GM18498 (cell line): ENCODE results near the gene FCER2.

ENCODE experiments used
- ATAC-seq: cut with Tn5 transposase; IDR thresholded peaks from one replicate; pipeline ENCODE4 v1.9.1; 2021; ENCODE audit warnings: mild to moderate bottlenecking, moderate library complexity; ENCODE audit not compliant: unreplicated experiment

The FCER2 gene

DNA sequence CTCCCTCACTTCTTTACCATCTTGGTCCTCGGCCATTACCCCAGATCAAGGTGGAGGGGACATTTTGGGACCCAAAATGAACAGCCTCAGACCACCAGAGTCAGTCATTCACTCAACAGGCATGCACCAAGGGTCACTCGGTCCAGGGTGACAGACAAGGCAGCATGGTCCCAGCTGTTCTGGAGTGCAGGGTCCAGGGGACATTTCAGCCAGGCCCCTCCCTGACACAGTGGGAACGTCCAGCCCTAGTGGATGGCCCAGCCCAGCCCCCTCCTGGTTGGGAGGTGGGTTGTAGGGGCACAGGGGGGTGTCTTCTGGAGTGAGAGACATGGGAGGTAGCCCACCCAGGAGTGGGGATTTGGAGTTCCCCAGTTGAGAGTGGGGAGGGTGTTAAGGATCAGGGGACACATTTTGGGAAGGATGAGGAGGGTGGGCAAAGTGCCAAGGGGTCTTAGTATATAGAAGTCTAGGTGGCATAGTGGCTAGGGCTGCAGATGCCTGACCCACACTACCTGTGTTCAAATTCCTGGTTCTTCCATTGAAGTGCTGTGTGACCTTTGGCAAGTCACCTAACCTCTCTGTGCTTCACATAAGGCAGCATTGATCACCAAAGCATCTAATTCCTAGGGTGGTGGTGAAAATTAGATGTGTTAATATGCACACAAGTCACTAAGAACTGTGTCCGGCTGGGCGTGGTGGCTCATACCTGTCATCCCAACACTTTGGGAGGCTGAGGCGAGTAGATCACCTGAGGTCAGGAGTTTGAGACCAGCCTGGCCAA is 2.5 kb upstream of the FCER2 start:
- no peak for ATAC-seq

DNA sequence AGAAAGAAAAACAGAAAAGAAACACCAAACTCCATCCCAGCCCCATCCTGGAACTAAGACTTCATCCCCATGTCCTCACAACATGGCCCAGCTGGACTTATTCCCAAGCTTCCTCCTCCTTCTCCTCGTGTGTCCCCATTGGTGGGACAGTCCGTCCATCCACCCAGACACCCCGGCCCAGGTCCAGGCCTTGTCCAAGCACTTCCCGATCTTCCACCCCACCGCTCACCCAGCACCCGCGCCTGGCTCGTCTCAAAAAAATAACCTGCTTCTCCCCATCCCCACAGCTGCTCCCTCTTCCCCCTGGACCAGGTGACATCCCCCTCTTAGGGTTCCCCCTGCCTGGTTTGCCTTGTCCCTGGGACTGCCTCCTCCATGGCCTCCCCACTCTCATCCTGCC is 1.4 kb upstream of the FCER2 start:
- ATAC-seq: no peak

DNA sequence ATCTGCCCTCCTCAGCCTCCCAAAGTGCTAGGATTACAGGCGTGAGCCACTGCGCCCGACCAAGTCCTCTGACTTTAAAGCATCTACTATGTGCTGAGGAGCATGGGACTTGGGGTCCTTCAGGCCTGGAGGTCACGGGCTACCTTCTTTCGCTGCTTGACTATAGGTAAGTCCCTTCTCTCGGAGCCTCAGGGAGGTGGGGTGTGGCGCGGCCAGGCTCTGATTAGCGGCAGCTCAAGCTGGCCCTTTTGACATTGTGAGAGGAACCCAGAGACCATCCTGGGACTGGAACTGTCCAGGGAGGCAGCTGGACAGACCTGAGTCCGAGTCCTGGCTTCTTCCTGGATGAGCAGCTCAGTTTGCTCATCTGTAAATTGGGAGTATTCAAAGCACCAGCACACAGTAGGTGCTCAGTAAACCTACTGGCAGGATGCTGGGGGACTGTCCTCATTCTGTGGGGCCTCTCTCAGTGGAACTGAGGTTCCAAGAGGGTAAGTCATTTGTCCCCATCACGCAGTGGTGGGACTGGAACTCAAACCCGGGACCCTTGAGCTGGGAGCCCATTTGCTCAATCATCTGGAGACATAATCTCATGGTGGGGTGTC is 780 bp downstream of the FCER2 start:
- ATAC-seq: no peak

DNA sequence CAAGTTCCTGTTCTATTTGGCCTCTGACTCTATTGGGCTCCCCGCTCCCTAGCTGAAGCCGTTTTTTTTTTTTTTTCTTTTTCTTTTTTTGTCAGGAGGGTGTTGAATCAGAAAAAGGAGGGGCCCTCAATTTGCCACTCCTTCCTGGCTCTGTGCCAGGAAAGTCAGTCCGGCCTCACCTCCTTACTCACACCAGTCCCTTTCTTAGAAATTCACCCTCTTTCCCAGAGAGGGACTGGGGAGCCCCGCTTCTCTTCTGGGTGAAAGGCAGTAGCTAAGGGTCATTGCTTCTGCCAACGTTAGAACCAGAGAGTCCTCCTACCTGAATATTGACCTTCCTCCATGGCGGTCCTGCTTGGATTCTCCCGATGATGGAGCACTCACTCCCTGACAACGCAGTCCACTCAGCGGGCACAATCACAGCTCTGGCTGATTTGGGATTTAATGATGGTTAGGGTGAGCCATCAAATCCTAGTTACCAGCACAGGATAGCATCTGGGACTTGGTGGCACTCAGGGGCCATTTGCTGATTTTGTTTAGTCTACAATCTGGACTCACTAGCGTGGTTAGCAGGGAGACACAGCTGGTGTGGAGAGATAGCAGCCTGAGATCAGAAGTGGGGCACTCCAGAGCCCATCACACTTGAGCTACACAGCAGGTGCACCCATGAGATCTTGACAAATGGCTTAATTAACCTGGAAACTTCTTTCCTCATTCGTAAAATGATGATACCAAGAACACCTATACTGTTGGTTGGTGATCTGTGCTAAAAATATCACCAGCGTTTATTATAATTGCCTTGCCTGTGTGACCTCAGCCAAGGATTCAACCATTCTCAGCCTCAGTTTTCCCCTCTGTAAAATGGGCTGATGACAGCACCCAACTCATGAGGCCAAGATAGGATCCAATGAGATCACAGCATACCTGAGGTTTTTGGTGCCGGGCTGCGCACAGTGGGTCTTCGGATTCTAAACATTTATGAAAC is 2.2 kb downstream of the FCER2 start:
- no peak for ATAC-seq

DNA sequence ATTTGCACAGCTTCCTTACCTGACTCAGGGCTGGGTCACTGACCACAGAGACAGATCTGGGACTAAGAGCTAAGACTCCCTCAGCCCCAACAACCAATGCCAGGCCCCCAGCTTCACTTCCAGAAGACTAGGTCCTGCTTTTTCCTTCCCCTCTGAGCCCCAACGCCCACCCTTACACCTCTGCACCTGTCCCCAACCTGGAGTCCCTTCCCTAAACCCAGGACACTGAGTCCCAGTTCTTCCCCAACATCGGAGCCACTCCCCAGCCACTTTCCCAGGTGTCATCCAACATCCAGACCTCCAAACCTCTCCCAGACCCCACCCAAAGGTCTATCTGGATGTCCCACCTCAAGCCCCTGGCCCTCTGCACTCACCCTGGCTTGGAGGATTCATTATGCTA is 2.9 kb downstream of the FCER2 start:
- no peak for ATAC-seq

DNA sequence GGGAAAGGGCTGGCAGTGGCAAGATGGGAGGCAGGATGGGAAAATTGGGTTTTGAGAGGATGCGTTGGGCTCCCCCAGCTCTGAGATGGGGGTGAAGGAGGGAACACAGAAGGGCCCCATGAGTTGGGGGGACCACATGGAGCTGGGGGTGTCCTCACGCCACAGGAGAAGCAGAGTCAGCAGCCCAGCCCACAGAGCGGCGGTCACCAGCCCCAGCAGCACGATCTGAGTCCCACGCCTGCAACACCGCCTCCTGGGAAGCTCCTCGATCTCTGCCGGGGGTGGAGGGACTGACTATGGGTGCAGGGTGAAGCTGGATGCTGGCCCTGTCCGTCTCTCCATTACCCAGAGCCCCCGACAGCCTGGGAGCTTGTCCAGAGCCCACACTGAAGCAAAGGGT is 3.3 kb downstream of the FCER2 start:
- no peak for ATAC-seq

DNA sequence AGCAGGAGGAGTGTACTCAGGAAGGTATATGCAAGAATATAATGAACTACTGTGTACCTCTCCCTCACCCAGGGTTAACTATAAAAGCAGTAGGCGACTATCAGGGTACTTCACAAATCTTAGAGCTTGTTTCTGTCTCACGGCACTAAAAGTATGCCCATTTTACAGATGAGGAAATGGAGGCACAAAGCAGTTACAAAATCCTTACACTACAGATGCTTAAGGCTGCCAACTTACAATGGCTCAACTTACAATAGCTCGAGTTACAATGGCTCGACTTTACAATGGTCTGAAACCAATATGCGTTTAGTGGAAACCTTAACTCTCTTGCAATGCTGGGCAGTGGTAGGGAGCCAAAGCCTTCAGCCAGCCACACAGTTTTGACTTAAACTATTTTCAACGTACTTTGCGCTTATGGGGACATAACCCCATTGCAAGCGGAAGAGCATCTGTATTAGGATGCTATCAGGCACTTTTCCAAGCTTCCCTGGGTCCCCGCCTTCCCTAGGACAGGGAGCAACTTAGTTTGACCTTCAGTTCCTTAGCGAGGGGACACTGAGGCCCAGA is 4.1 kb downstream of the FCER2 start:
- ATAC-seq: no peak

DNA sequence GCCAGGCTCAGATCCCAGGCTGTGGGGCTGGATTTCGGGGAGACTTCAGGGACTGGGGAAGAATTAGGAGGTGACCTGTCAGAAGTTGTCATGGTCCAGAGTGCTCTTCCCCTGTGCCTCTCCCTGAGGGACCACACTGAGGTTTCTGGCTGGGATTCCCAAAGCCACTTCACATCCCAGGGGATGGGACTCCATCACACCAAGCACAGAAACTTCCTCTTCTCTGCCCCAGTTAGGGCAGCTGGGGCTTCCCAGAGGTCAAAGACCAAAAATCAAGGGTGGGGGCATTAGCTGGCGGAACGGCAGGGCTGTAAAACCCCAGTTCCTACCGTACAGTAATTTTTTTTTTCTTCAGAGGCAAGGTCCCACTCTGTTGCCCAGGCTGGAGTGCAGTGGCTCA is 7.4 kb downstream of the FCER2 start:
- ATAC-seq: no peak

DNA sequence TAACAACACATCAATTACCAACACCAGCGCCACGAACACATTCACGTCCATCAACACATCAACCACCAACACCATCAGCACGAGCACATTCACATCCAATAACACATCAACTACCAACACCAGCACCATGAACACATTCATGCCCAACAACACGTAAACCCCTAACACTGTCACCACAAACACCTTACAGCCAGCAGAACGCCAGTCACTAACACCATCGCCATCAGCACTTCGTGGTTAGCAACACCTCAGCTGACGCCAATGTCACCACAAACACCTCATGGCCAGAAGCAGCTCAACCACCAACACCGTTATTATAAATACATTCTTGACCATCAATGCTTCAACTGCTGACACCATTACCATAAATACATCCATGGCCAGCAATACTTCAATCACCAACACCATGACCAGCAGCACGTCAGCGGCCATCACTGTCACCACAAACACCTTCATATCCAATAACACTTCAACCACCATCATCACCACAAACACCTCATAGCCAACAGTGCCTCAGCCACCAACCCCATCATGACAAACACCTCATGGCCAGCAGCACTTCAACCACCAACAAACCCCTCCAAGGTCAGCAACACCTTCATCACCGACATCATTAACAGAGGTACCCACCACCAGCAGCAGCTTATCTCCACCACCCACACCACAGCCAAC is 9.4 kb downstream of the FCER2 start:
- no peak for ATAC-seq

DNA sequence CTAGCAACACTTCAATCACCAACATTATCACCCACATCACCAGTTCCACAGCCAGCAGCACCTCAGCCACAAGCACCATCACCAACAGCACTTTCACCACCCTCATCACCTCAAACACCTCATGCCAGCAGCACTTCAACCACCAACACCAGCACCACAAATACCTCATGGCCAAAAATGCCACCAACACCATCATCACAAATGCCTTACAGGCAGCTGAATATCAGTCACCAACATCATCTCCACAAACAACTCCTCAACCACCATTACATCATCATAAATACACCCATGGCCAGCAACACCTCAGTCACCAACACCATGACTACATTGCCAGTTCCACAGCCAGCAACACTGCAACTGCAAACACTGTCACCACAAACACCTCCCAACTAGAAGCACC is 10.4 kb downstream of the FCER2 start:
- ATAC-seq: no peak

DNA sequence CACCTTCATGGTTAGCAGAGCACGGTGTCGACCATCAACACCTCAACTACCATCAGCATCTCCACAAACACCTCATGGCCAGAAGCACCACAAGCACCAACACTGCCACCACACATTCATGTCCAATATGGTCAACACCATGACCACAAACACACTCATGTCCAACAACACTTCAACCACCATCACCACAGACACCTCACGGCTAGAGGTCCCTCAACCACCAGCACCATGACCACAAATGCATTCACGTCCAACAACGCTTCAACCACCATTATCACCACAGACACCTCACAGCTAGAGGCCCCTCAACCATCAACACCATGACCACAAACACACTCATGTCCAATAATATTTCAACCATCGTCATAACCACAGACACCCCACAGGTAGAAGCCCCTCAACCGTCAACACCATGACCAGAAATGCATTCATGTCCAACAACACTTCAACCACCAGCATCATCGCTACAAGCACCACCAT is 11.1 kb downstream of the FCER2 start:
- no peak for ATAC-seq

DNA sequence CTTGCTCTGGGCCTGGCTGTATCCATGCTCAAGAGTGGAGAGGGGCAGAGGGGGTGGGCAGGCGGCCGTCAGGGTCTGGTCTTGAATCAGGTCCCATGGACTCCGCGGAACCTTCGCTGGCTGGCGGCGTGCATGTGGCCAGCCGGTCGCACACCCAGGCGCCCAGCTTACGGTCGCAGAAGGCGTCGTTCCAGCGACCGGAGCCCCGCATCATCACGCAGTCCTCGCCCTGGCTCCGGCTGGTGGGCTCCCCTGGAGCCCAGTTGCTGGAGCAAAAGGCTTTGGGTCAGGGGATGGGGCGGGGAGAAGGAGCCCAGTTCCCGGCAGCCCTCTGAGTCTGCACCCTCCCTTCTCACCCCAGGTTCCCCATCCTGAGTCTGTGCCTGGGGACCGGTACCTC is 12.8 kb downstream of the FCER2 start:
- no peak for ATAC-seq

DNA sequence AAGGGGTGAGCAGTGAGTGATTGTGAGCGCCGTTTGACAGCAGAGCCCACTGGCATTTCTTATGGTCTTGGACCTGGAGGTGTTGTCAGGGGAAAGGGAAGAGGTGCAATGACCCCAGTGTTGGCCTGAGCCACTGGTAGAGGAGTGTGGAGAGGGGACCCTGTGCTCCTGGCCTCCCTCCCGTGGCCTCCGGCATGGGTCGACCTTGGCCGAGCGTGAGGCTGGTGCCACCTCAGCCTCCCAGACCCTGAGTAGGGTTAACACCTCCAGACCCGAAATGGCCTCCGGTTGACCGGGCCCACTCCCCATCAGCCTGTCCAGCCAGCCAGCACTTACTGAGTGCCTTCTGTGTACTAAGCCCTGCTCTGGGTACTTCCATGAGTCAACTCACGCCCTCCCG is 14.8 kb downstream of the FCER2 start:
- no peak for ATAC-seq

DNA sequence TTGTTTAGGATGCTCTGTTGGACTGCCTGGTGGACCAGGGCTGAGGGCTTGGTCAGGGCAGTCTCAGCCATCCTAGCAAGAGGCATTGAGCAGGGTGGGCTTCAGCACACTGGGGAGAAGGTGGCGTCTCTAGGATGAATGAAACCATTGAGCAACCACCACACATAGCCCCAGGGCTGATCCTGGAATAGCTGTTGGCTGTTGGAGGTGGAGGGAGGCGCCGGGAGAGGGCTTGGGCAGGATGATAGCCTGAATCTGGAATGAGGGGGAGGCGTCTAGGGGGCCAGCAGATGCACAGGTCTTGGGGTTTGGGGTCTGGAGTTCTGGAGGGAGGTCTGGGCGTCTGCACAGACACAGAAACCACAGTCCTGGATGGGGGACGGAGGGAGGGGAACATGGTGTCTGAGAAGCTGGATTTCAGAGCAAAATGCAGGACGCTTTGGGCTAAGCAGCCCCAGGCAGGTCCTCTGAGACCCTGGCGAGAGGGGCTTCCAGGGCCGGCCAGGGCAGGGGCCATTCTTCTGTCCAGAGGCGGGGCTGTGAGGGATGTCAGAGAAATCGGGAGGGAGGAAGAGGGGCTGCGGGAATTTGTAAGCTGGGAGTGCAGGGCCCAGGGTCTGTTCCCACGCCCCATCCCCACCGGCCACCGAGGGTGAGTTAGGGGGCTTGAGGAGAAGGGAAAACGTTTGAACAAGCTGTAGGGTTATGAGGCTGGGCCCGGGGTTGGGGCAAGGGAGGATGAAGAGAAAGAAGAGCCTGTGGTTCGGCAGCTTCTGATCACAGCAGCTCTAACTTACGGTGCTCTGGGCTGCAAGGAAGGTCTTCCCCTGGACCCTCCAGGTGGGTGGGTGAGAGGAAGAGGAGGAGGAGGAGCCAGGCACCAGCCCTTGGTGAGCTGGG is 16.1 kb downstream of the FCER2 start:
- ATAC-seq: no peak

DNA sequence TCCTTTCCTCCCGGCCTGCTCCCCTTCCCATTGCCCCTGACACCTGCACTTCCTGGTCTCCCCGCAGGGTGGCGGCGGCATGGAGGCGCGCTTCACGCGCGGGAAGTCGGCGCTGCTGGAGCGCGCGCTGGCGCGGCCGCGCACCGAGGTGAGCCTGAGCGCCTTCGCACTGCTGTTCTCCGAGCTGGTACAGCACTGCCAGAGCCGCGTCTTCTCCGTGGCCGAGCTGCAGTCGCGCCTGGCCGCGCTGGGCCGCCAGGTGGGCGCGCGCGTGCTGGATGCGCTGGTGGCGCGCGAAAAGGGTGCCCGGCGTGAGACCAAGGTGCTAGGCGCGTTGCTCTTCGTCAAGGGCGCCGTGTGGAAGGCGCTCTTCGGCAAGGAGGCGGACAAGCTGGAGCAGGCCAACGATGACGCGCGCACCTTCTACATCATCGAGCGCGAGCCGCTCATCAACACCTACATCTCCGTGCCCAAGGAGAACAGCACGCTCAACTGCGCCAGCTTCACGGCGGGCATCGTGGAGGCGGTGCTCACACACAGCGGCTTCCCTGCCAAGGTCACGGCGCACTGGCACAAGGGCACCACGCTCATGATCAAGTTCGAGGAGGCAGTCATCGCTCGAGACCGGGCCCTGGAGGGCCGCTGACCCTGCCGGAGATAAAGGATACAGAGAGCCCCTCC is 19.6 kb downstream of the FCER2 start:
- no peak for ATAC-seq

DNA sequence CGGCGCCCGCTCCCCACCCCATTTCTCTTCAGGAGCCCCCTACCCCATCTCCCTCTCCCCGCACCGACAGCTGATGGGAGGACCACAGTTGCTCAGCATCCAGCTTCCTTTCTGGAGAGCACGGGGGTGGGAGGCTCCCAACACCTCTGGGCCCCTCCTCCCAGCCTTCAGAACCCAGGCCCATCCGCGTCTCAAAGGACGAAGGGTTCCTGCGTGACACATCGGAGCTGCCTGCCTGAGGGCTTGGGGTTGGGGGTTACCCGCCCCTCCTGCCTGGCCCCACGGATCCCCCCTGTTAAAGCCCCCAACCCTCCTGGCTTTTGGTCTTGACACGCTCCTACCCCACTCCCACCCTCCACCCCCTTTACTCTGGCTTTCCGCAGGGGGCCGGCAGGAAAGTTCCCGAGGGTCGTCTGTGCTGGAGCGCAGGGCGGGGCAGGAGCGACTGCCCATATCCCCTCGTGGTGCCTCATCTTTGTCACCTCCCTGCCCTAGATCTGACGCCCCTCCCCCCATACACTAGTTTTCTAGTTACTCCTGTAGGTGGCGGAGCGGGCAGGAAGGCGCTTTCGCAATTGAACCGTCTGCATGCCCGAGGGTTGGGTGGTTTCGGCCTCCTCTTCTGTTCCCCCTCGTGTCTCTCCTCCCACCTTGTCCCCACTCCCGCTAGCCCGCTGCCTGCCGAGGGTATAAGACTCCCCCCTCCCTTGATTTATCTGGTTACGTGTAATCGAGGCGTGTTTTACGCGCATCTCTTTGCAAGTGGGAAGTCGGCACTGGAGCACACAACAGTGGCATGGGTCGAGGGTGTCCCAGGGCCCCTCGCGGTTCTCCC is 20.4 kb downstream of the FCER2 start:
- ATAC-seq: peak; percentile 9

DNA sequence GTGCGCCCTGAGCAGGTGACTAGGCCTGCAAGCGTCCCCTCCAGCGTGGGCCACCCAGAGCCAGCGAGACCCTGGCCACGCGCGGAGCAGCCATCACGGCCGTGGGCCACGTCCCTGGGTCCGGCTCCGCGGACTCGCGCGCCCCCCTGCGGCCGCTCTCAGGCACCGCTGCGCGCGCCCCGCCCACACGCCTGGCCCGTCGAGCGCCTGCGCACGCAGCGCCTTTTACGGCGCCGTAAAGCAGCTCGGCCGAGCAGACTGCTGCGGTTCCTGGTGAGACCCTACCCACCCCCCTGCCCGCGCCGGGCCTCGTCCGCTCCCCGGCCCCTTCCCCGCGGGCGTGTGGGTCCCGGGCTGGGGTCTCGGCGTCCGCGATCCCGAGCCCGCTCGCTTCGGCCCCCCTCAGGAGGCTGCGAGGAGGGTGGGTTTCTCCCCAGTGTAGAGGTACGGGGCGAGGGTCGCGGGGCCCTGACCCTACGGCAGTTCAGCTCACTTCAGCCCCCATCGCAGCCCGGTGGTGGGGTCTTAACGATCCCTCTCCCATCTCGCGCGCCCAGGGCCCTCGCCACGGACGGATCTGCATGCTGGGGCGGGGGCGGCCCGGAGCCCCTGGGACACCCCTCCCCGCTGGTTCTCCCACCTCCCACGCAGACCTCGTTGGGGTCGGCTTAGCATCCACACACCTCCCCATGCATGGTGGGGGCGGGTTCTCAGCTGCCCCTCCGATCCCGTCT is 21.2 kb downstream of the FCER2 start, which contains the start of gene TRAPPC5:
Gene TRAPPC5 (plus strand): TSS at position 228 of the 734 bp plus-strand sequence. CDS start 1,421 bp downstream, outside the sequence.
- ATAC-seq: peak; percentile 67
